K562 (cell line): ENCODE results near the gene PDCD5.

Experiments
- CC2D1A ChIP-seq: fragments of 450-650 bp; IDR thresholded peaks from 2 replicates; pipeline ENCODE4 v1.6.1; 2017; ENCODE audit warnings: mild to moderate bottlenecking
- EZH2 ChIP-seq: IDR thresholded peaks from 2 replicates; pipeline ENCODE4 v1.6.1; 2012; ENCODE audit warnings: low read depth, mild to moderate bottlenecking, inconsistent platforms, low read length, borderline replicate concordance
- JUNB ChIP-seq: fragments of 450-650 bp; formaldehyde crosslinking; conservative IDR thresholded peaks from 2 replicates; pipeline ENCODE4 v1.4.0; 2020; ENCODE audit warnings: mild to moderate bottlenecking
- POLR2A ChIP-seq: fragments of 450-650 bp; conservative IDR thresholded peaks from 2 replicates; pipeline ENCODE4 v1.6.1; 2016
- POLR2G ChIP-seq: fragments of 200-400 bp; formaldehyde crosslinking; IDR thresholded peaks from 2 replicates; pipeline ENCODE4 v1.6.1; 2017; ENCODE audit warnings: low read depth, mild to moderate bottlenecking, antibody characterized with exemption, low read length, moderate library complexity
- RAD21 ChIP-seq, 2 experiments: fragments of 250-450 bp in 1 of 2; fragments of 450-650 bp in 1 of 2; sonication (Bioruptor Pico) in 1 of 2; formaldehyde crosslinking in 1 of 2; IDR thresholded peaks in 1 of 2; conservative IDR thresholded peaks in 1 of 2; 2 replicates each; pipeline versions ENCODE4 v1.4.0 to v1.8.0; 2020 to 2022; ENCODE audit warnings: mild to moderate bottlenecking in 2 of 2, moderate library complexity in 1 of 2
- TRIM24 ChIP-seq, 2 experiments: fragments of 450-650 bp; IDR thresholded peaks; 2 replicates each; pipeline ENCODE4 v1.6.1; 2016
- ZFX ChIP-seq: sonication (generic); formaldehyde crosslinking; IDR thresholded peaks from 2 replicates; pipeline ENCODE4 v1.8.0; 2022; ENCODE audit warnings: mild to moderate bottlenecking, missing genetic modification reagents, moderate library complexity

- TF ChIP-seq ZFX (CRISPR knock-in tag), result no peak
- TF ChIP-seq POLR2G, result no peak
- no peak for TF ChIP-seq JUNB (CRISPR knock-in tag)
- TF ChIP-seq EZH2, result no peak
- TF ChIP-seq POLR2A, result no peak
- TF ChIP-seq CC2D1A, result no peak
- TF ChIP-seq TRIM24 (IDR thresholded peaks at IDR 0.05), result no peak
- no peak for TF ChIP-seq RAD21 (CRISPR knock-in tag; conservative IDR thresholded peaks at IDR 0.05 in 1 of 2, IDR thresholded peaks at IDR 0.05 in 1 of 2)
Observed at GRCh38 chr19:32542477-32543108, 38.4 kb upstream of the PDCD5 start.
